Right atrium auricular region (tissue), 2 donors: ENCODE results near the gene PRKG2. TPM values are rescaled to one million over a fixed set of nuclear protein-coding genes. Genes with fewer than 3 reads are reported as not detected.

Experiments used
- DNase-seq: peaks from one replicate; pipeline ENCODE4 v3.0.0-alpha.2; 2019; ENCODE audit warnings: low spot score
- H3K27ac ChIP-seq, 2 donors: fragments of 200-600 bp; sonication (generic); 1 replicate in 1 of 2; 2 replicates in 1 of 2; pipeline ENCODE4 v1.5.1; 2016 to 2019
- H3K27me3 ChIP-seq, 2 donors: fragments of 200-600 bp; sonication (generic); one replicate each; pipeline versions ENCODE4 v1.5.1 to v1.6.0; 2017 to 2019
- H3K36me3 ChIP-seq: fragments of 200-600 bp; sonication (generic); one replicate; pipeline ENCODE4 v1.5.1; 2016
- H3K4me1 ChIP-seq, 2 donors: fragments of 200-600 bp; sonication (generic); one replicate each; pipeline versions ENCODE4 v1.5.1 to v1.6.0; 2017 to 2019
- H3K4me3 ChIP-seq, 2 donors: fragments of 200-600 bp; sonication (generic); 1 replicate in 1 of 2; 2 replicates in 1 of 2; pipeline ENCODE4 v1.5.1; 2017 to 2019; ENCODE audit warnings: mild to moderate bottlenecking in 1 of 2, moderate library complexity in 1 of 2
- H3K9me3 ChIP-seq, 2 donors: fragments of 200-600 bp; sonication (generic); one replicate each; pipeline ENCODE4 v1.5.1; 2019
- CTCF ChIP-seq, 2 donors: fragments of 200-600 bp; sonication (generic); IDR thresholded peaks; one replicate each; pipeline ENCODE4 v1.5.1; 2019; ENCODE audit warnings: antibody characterized with exemption in 2 of 2
- total RNA-seq, 2 donors: library from RNA; depleted of rRNA; stranded (reverse); fragments of >200 nt; gene quantifications; one replicate each; pipeline ENCODE4 v1.1.0, GENCODE V29; 2016

The PRKG2 gene
- total RNA-seq, 2 donors from 2014 or later = 2.5 to 20.7 TPM

- H3K27me3 ChIP-seq = no peaks in the 10 kb centered on the region
- no peaks in the 10 kb centered on the region for H3K36me3 ChIP-seq
- no peak overlapping the region for H3K4me3 ChIP-seq
- no peaks in the 10 kb centered on the region for H3K4me1 ChIP-seq
- DNase-seq = no peak
- TF ChIP-seq CTCF (IDR thresholded peaks at IDR 0.05) = no peak
- H3K27ac ChIP-seq = no peak overlapping the region
- H3K9me3 ChIP-seq = no peaks in the 10 kb centered on the region
Measured at GRCh38 chr4:81137894-81138293, 77.1 kb downstream of the PRKG2 start.

- Histone ChIP-seq H3K36me3 (no peaks in the 10 kb centered on the region), H3K4me3 (no peak overlapping the region), H3K27ac (no peak overlapping the region), H3K27me3 (no peaks in the 10 kb centered on the region), H3K4me1 (no peaks in the 10 kb centered on the region), H3K9me3 (no peaks in the 10 kb centered on the region)
- DNase-seq = no peak
- TF ChIP-seq CTCF (IDR thresholded peaks at IDR 0.05) = no peak
Measured at GRCh38 chr4:81137446-81137845, 77.6 kb downstream of the PRKG2 start.

- Histone ChIP-seq H3K27ac (no peak overlapping the region), H3K4me3 (no peak overlapping the region), H3K36me3 (no peaks in the 10 kb centered on the region), H3K4me1 (no peaks in the 10 kb centered on the region), H3K27me3 (no peaks in the 10 kb centered on the region), H3K9me3 (no peaks in the 10 kb centered on the region)
- DNase-seq = no peak
- no peak for TF ChIP-seq CTCF (IDR thresholded peaks at IDR 0.05)
Measured at GRCh38 chr4:81136161-81136905, 78.7 kb downstream of the PRKG2 start.

GRCh38 chr4:81135501-81135900, 79.5 kb downstream of the PRKG2 start:
- no peak overlapping the region for H3K27ac ChIP-seq
- no peaks in the 10 kb centered on the region for H3K4me1 ChIP-seq
- no peaks in the 10 kb centered on the region for H3K27me3 ChIP-seq
- no peak for DNase-seq
- no peak for TF ChIP-seq CTCF (IDR thresholded peaks at IDR 0.05)
- no peak overlapping the region for H3K4me3 ChIP-seq
- H3K36me3 ChIP-seq = no peaks in the 10 kb centered on the region
- no peaks in the 10 kb centered on the region for H3K9me3 ChIP-seq

- H3K27ac ChIP-seq = no peak overlapping the region
- no peaks in the 10 kb centered on the region for H3K9me3 ChIP-seq
- no peak for TF ChIP-seq CTCF (IDR thresholded peaks at IDR 0.05)
- H3K27me3 ChIP-seq = no peaks in the 10 kb centered on the region
- no peaks in the 10 kb centered on the region for H3K36me3 ChIP-seq
- no peak overlapping the region for H3K4me3 ChIP-seq
- H3K4me1 ChIP-seq = no peaks in the 10 kb centered on the region
- no peak for DNase-seq
Measured at GRCh38 chr4:81131563-81131962, 83.5 kb downstream of the PRKG2 start.

GRCh38 chr4:81131066-81131465, 84.0 kb downstream of the PRKG2 start:
- TF ChIP-seq CTCF (IDR thresholded peaks at IDR 0.05) = no peak
- H3K36me3 ChIP-seq = no peaks in the 10 kb centered on the region

More at GRCh38 chr4:81131066-81131465, 84.0 kb downstream of the PRKG2 start:
- Histone ChIP-seq H3K27ac (no peak overlapping the region), H3K4me3 (no peak overlapping the region), H3K9me3 (no peaks in the 10 kb centered on the region), H3K4me1 (no peaks in the 10 kb centered on the region), H3K27me3 (no peaks in the 10 kb centered on the region)
- DNase-seq = no peak
